PC-9 (cell line): ENCODE data around the gene KISS1. TPM values are rescaled to one million over a fixed set of nuclear protein-coding genes. Genes with fewer than 3 reads are reported as not detected.

Experiments
- BruUV-seq: library from RNA; stranded (reverse); fragments of 400-500 nt; replicated peaks from 2 replicates; lab custom pipeline; 2021; lab: Mats Ljungman, UMichigan
- CTCF ChIA-PET: fragments of 300-600 bp; sonication (Branson Sonifier 250); formaldehyde crosslinking; loops from one replicate; lab custom pipeline; 2022; ENCODE audit warnings: antibody characterized with exemption; lab: Charles Lee
- POLR2A ChIA-PET: fragments of 300-600 bp; sonication (Branson Sonifier 250); formaldehyde crosslinking; loops from one replicate; lab custom pipeline; 2022; ENCODE audit warnings: antibody characterized with exemption; ENCODE audit not compliant: unreplicated experiment; lab: Charles Lee
- DNase-seq, 2 experiments: peaks; one replicate each; pipeline versions ENCODE4 v3.0.0 to v3.0.0-alpha.2; 2015 to 2022; ENCODE audit warnings: mixed read lengths in 1 of 2
- H2AFZ ChIP-seq: fragments of 200-600 bp; sonication (generic); 2 replicates; pipeline ENCODE4 v1.8.1; 2017; ENCODE audit warnings: antibody characterized with exemption
- H3F3A ChIP-seq: fragments of 200-600 bp; sonication (generic); 2 replicates; pipeline ENCODE4 v1.8.1; 2017; ENCODE audit warnings: antibody characterized with exemption, mild to moderate bottlenecking, low read depth; ENCODE audit not compliant: insufficient read depth
- H3K27ac ChIP-seq: fragments of 200-600 bp; sonication (generic); 2 replicates; pipeline ENCODE4 v1.6.1; 2016; ENCODE audit warnings: mixed run types
- H3K27me3 ChIP-seq: fragments of 200-600 bp; sonication (generic); 2 replicates; pipeline ENCODE4 v1.6.1; 2016; ENCODE audit warnings: low read depth, mixed run types; ENCODE audit not compliant: insufficient read depth
- H3K36me3 ChIP-seq: fragments of 200-600 bp; sonication (generic); 2 replicates; pipeline ENCODE4 v1.6.1; 2016; ENCODE audit warnings: low read depth, mixed run types
- H3K4me1 ChIP-seq: fragments of 200-600 bp; sonication (generic); replicated peaks from 2 replicates; pipeline ENCODE4 v1.6.1; 2016; ENCODE audit warnings: mixed run types; ENCODE audit not compliant: insufficient read depth
- H3K4me2 ChIP-seq: fragments of 200-600 bp; sonication (generic); 2 replicates; pipeline ENCODE4 v1.6.1; 2017; ENCODE audit warnings: mixed run types
- H3K4me3 ChIP-seq: fragments of 200-600 bp; sonication (generic); 2 replicates; pipeline ENCODE4 v1.6.1; 2016; ENCODE audit warnings: mixed run types
- H3K79me2 ChIP-seq: fragments of 200-600 bp; sonication (generic); 2 replicates; pipeline ENCODE4 v1.6.1; 2017; ENCODE audit warnings: low read depth, mixed run types
- H3K9me2 ChIP-seq: fragments of 200-600 bp; sonication (generic); 2 replicates; pipeline ENCODE4 v1.8.1; 2017; ENCODE audit warnings: mild to moderate bottlenecking; ENCODE audit not compliant: insufficient read depth
- H3K9me3 ChIP-seq: fragments of 200-600 bp; sonication (generic); 2 replicates; pipeline ENCODE4 v1.8.1; 2016; ENCODE audit warnings: low read depth; ENCODE audit not compliant: insufficient read depth
- H4K20me1 ChIP-seq: fragments of 200-600 bp; sonication (generic); 2 replicates; pipeline ENCODE4 v1.8.1; 2017; ENCODE audit not compliant: insufficient read depth
- CTCF ChIP-seq: fragments of 200-600 bp; sonication (generic); conservative IDR thresholded peaks from 2 replicates; pipeline ENCODE4 v1.6.1; 2017; ENCODE audit warnings: mixed run types, antibody characterized with exemption, mild to moderate bottlenecking, moderate library complexity
- EZH2 ChIP-seq: fragments of 200-600 bp; sonication (generic); IDR thresholded peaks from 2 replicates; pipeline ENCODE4 v1.8.0; 2017; ENCODE audit warnings: antibody characterized with exemption, low read depth
- intact Hi-C: fragments of 100-400 bp; cut with micrococcal nuclease; formaldehyde crosslinking; loops from one replicate; pipeline ENCODE4 v1.10.0; 2022; ENCODE audit not compliant: unreplicated experiment
- total RNA-seq: library from RNA; stranded (reverse); gene quantifications from 2 replicates; pipeline ENCODE4 v1.2.3, GENCODE V29; 2021

KISS1 gene
- total RNA-seq, 1 experiment from 2014 or later: 5.2 TPM

- H3K4me2 ChIP-seq: no peak overlapping the region
- TF ChIP-seq EZH2 (no peak), CTCF (no peak)
- no TSS peak for BruUV-seq
- peaks cover 7% of the 10 kb centered on the region; the same call in 1 of the 2 replicates for H3K36me3 ChIP-seq
- peaks cover 42% of the 10 kb centered on the region; the same call in 1 of the 2 replicates for H3F3A ChIP-seq
- peaks cover 13% of the 10 kb centered on the region for H3K4me1 ChIP-seq
- no peak overlapping the region for H2AFZ ChIP-seq
- no peaks in the 10 kb centered on the region for H3K27me3 ChIP-seq
- no peaks in the 10 kb centered on the region for H4K20me1 ChIP-seq
- intact Hi-C loops: no loop called here
- CTCF ChIA-PET: interaction anchor here (0.6 kb wide), 3 partner anchors 84 to 404 kb away, joined by 3 to 8 read pairs (median 3); no protein-coding TSS in a partner anchor
- H3K9me2 ChIP-seq: no peaks in the 10 kb centered on the region
- POLR2A ChIA-PET: no interaction called here
- H3K27ac ChIP-seq: no peak overlapping the region
- no peaks in the 10 kb centered on the region for H3K9me3 ChIP-seq
- H3K4me3 ChIP-seq: no peak overlapping the region
- peaks cover 12% of the 10 kb centered on the region for H3K79me2 ChIP-seq
- DNase-seq: no peak
Measured at GRCh38 chr1:204216880-204217647, 20.8 kb upstream of the KISS1 start.

- ChIA-PET POLR2A (interaction anchor here (0.7 kb wide), 1 partner anchor 80 kb away, joined by 6 read pairs; no protein-coding TSS in a partner anchor), CTCF (no interaction called here)
- Histone ChIP-seq H3F3A (peaks cover 39% of the 10 kb centered on the region; the same call in 1 of the 2 replicates), H3K4me3 (no peak overlapping the region), H3K9me3 (no peaks in the 10 kb centered on the region), H3K9me2 (no peaks in the 10 kb centered on the region), H3K36me3 (peaks cover 6% of the 10 kb centered on the region; the same call in 1 of the 2 replicates), H3K79me2 (peaks cover 19% of the 10 kb centered on the region), H3K27ac (no peak overlapping the region), H3K4me2 (no peak overlapping the region), H4K20me1 (no peaks in the 10 kb centered on the region), H3K4me1 (peaks cover 17% of the 10 kb centered on the region), H3K27me3 (no peaks in the 10 kb centered on the region), H2AFZ (no peak overlapping the region)
- intact Hi-C loops: no loop called here
- BruUV-seq: no TSS peak
- TF ChIP-seq CTCF: no peak
- TF ChIP-seq EZH2: no peak
- no peak for DNase-seq
Measured at GRCh38 chr1:204216236-204216635, 19.9 kb upstream of the KISS1 start.

- ChIA-PET POLR2A (interaction anchor here (0.6 to 0.8 kb wide), 2 partner anchors 15 to 149 kb away, joined by 3 to 11 read pairs; no protein-coding TSS in a partner anchor), CTCF (interaction anchor here (0.5 to 2.1 kb wide), 15 partner anchors 9 to 353 kb away, joined by 3 to 13 read pairs (median 4); no protein-coding TSS in a partner anchor)
- Histone ChIP-seq H3K36me3 (no peaks in the 10 kb centered on the region), H3K9me3 (no peaks in the 10 kb centered on the region), H3K27ac (no peak within 1 kb of the TSS), H3K4me3 (peak within 1 kb of the TSS; percentile 58), H3F3A (peaks cover 31% of the 10 kb centered on the region; the same call in 1 of the 2 replicates), H3K79me2 (peaks cover 21% of the 10 kb centered on the region), H4K20me1 (no peaks in the 10 kb centered on the region), H3K4me1 (peaks cover 17% of the 10 kb centered on the region), H3K27me3 (no peaks in the 10 kb centered on the region), H3K4me2 (peak within 1 kb of the TSS; percentile 81), H3K9me2 (no peaks in the 10 kb centered on the region), H2AFZ (peak within 1 kb of the TSS; percentile 68)
- intact Hi-C loops: loop anchor here (1.0 to 5.0 kb wide), 7 partner anchors 11 to 593 kb away; partner anchors contain the start of gene SNRPE
- peak; percentile 82 for TF ChIP-seq CTCF
- TF ChIP-seq EZH2: no peak
- no TSS peak for BruUV-seq
- peak; percentile 91 to 93 for DNase-seq
Measured at GRCh38 chr1:204213668-204214662, 17.7 kb upstream of the KISS1 start, which contains the start of gene GOLT1A. GOLT1A (minus strand) TSS chr1:204213988; CDS start chr1:204213906, 82 bp downstream.
